Nephron progenitor cell (in vitro differentiated cells): ENCODE measurements around the gene FIG4.

Experiments used
- DNase-seq: peaks from one replicate; pipeline ENCODE4 v3.0.0; 2021
- H3K27ac Mint-ChIP-seq: 2 replicates; pipeline ENCODE4 v1.8.0; 2021; ENCODE audit warnings: mild to moderate bottlenecking, moderate library complexity, mixed read lengths
- H3K27me3 Mint-ChIP-seq: 2 replicates; pipeline ENCODE4 v1.8.0; 2021; ENCODE audit warnings: mild to moderate bottlenecking, low read depth, mixed read lengths; ENCODE audit not compliant: poor library complexity
- H3K36me3 Mint-ChIP-seq: 2 replicates; pipeline ENCODE4 v1.8.0; 2021; ENCODE audit warnings: low read depth, mixed read lengths
- H3K4me1 Mint-ChIP-seq: 2 replicates; pipeline ENCODE4 v1.8.0; 2021; ENCODE audit warnings: mixed read lengths
- H3K4me3 Mint-ChIP-seq: 2 replicates; pipeline ENCODE4 v1.8.0; 2021; ENCODE audit warnings: mild to moderate bottlenecking, moderate library complexity, mixed read lengths
- H3K9me3 Mint-ChIP-seq: 2 replicates; pipeline ENCODE4 v1.8.0; 2021; ENCODE audit warnings: mild to moderate bottlenecking, moderate library complexity, mixed read lengths
- CTCF ChIP-seq: fragments of 200-600 bp; sonication (generic); IDR thresholded peaks from 2 replicates; pipeline ENCODE4 v1.5.0; 2021; ENCODE audit warnings: antibody characterized with exemption

The FIG4 gene

GRCh38 chr6:109799129-109799528 lies 108.0 kb downstream of the FIG4 start:
- TF ChIP-seq CTCF = no peak
- no peak overlapping the region for H3K4me3 Mint-ChIP-seq
- DNase-seq = no peak
- H3K36me3 Mint-ChIP-seq = no peaks in the 10 kb centered on the region
- no peaks in the 10 kb centered on the region for H3K27me3 Mint-ChIP-seq
- H3K4me1 Mint-ChIP-seq = peaks cover 6% of the 10 kb centered on the region
- H3K9me3 Mint-ChIP-seq = no peaks in the 10 kb centered on the region
- H3K27ac Mint-ChIP-seq = no peak overlapping the region

GRCh38 chr6:109799664-109800063 lies 108.6 kb downstream of the FIG4 start:
- TF ChIP-seq CTCF = no peak
- Mint-ChIP-seq H3K27ac (no peak overlapping the region), H3K4me3 (no peak overlapping the region), H3K36me3 (no peaks in the 10 kb centered on the region), H3K27me3 (no peaks in the 10 kb centered on the region), H3K4me1 (peaks cover 6% of the 10 kb centered on the region), H3K9me3 (no peaks in the 10 kb centered on the region)
- DNase-seq = no peak

GRCh38 chr6:109800771-109801170 lies 109.7 kb downstream of the FIG4 start:
- DNase-seq = no peak

GRCh38 chr6:109801794-109802193 lies 110.7 kb downstream of the FIG4 start:
- no peak for TF ChIP-seq CTCF
- Mint-ChIP-seq H3K4me3 (no peak overlapping the region), H3K27ac (no peak overlapping the region), H3K9me3 (no peaks in the 10 kb centered on the region), H3K36me3 (peaks cover 2% of the 10 kb centered on the region), H3K4me1 (peaks cover 6% of the 10 kb centered on the region), H3K27me3 (no peaks in the 10 kb centered on the region)
- no peak for DNase-seq

More at GRCh38 chr6:109800771-109801170, 109.7 kb downstream of the FIG4 start:
- Mint-ChIP-seq H3K4me1 (peaks cover 6% of the 10 kb centered on the region), H3K36me3 (no peaks in the 10 kb centered on the region), H3K27me3 (no peaks in the 10 kb centered on the region), H3K27ac (no peak overlapping the region), H3K4me3 (no peak overlapping the region), H3K9me3 (no peaks in the 10 kb centered on the region)
- no peak for TF ChIP-seq CTCF

- Mint-ChIP-seq H3K36me3 (peaks cover 9% of the 10 kb centered on the region), H3K9me3 (no peaks in the 10 kb centered on the region), H3K4me1 (peaks cover 6% of the 10 kb centered on the region), H3K27me3 (no peaks in the 10 kb centered on the region), H3K27ac (no peak overlapping the region), H3K4me3 (no peak overlapping the region)
- DNase-seq = no peak
- TF ChIP-seq CTCF = no peak
Observed at GRCh38 chr6:109804020-109804419, 112.9 kb downstream of the FIG4 start.

- Mint-ChIP-seq H3K4me1 (peaks cover 4% of the 10 kb centered on the region), H3K27ac (no peak overlapping the region), H3K27me3 (no peaks in the 10 kb centered on the region), H3K36me3 (peaks cover 9% of the 10 kb centered on the region), H3K4me3 (no peak overlapping the region), H3K9me3 (no peaks in the 10 kb centered on the region)
- no peak for TF ChIP-seq CTCF
- no peak for DNase-seq
Observed at GRCh38 chr6:109807881-109808280, 116.8 kb downstream of the FIG4 start.
